HS-27A (cell line): Measurements from ENCODE around the gene TOGARAM2.

Source experiments
- DNase-seq: peaks from one replicate; pipeline ENCODE4 v3.0.0-alpha.2; 2012; ENCODE audit warnings: low read depth, missing footprints

Gene TOGARAM2

DNA sequence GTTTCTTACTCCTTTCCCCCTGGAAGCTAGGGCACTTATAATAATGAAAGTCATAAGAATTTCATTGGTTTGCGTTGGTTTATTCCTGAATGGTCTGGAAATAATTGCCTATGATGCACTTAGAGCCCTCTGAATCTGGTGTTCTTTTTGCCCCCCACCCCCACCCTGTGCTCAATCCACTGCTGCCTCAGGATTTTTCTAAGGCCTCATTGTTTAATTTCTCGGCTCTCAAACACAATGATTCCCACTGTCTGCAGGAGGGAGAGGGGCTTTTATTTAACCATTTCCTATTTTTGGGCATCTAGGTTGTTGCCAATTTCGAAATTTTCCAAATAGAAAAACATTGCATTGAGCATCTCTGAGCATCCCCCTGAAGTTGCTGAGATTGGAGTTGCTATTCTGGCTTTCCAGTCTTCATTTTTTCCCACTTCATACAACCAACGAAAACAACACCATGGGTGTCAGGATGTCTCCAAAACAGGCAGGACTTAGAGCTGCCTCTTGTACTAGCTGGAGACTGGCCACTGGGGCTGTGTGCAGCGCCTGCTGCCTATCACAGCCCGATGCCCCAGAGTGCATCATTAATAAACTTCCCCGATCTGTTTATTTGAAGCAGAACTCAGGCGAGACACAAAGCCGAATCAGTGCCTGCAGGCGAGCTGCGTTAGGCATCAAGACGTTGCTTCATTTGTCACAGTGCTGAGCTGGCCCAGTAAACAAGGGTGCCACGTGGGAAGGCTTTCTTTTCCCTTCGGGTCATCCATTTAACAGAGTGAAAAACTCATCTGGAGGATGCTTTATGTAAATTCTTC, 95.0 kb downstream of the TOGARAM2 start:
- DNase-seq: no peak

DNA sequence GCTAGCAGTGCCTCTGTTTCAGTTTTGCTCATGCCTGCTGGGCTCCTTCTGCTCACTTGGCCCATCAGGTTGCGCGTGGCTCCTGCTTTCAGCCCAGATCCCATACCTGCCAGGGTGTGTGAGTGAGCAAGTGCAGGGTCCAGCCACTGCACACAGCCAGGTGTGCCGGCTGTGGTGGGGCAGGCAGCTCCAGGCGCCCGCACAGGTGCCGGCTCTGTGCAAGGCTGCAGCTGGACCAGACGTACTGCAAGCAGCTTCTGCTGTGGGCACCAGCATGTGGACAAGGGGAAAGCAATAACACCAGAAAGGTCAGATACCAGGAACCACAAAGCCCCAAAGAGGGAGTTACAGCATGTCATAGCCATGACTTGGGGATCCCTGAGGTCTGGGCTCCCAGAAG, 98.8 kb downstream of the TOGARAM2 start:
- no peak for DNase-seq

DNA sequence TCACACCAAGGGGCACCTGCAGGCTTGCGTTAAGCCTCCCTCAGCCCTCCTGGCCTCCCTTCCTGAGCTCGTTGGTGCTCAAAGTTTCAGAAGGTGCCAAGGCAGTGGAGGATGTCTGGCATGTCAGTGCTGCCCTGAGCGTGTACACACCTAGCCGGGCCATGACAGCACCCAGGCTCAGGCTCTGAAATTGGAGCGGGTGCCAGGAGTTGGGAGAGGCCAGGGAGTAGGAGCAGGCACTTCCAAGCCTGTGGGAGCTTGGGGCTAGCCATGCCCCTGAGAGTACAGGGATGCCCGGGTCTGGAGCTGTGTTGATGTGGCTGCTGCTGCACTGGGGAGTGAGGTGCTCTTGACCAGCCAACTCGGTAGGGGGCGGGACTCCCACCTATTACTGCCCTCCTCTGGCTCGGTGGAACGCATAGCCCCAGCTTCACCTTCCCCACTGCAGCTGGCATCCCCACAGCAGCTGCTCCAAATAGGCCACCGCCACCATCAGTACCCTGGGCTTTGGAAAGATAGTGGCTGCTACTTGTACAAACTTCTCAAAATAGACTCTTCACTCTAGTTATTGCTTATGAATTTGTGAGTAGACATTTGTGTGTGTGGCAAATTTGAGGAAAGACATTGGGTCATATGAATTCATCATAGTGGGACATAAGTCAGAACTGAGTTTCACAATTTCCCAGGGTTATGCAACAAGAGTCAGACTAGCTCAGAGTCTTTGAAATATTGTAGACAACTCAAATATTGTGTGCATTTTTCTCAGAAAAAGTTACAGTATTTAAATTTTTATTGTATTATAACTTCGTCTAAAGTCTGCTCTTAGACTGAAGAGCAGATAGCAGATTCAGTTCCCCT, 100.0 kb downstream of the TOGARAM2 start:
- DNase-seq: no peak

DNA sequence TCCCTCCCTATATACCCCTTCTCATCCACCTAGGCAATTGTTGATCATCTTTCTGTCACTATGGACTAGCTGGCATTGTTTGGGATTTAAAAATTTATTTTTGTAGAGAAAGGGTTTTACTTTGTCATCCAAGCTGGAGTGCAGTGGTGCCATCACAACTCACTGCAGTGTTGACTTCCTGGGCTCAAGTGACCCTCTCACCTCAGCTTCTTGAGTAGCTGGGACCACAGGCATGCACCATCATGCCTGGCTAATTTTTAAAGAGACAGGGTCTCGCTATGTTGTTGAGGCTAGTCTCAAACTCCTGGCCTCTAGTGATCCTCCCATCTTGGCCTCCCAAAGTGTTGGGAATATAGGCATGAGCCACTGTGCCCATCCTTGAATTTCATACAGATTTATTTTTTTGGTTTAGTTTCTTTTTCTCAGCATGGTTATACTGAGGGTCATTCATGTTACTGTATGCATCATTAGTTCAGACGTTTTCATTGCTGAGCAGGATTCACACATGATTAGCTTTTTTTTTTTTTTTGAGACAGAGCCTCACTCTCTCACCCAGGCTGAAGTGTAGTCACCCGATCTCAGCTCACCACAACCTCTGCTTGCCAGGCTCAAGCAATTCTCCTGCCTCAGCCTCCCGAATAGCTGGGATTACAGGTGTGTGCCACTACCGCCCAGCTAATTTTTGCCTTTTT, 101.9 kb downstream of the TOGARAM2 start:
- DNase-seq: no peak

DNA sequence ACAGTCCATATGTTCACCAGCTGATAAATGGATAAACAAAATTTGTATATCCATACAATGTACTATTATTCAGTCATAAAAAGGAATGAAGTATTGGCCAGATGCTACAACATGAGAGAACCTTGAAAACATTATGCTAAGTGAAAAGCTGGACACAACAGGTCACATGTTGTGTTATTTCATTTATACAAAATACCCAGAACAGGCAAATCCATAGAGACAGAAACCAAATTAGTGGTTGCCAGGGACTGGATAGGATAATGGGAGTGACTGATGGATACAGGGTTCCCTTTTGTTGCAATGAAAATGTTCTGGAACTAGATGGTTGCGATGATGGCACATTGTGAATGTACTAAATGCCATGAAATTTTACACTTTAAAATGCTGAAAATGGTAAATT, 103.5 kb downstream of the TOGARAM2 start:
- no peak for DNase-seq

DNA sequence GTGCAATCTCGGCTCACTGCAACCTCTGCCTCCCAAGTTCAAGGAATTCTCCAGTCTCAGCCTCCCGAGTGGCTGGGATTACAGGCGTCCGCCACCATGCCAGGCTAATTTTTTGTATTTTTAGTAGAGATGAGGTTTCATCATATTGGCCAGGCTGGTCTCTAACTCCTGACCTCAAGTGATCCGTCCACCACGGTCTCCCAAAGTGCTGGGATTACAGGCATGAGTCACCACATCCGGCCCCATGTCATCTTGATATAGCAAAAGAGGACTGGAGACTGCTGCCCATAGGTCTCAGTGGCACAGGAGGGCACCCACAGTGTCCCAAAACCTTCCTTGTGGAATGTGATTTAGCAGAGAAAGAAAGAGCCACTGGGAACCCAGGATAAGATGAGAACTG, 109.2 kb downstream of the TOGARAM2 start:
- DNase-seq: peak; percentile 23

DNA sequence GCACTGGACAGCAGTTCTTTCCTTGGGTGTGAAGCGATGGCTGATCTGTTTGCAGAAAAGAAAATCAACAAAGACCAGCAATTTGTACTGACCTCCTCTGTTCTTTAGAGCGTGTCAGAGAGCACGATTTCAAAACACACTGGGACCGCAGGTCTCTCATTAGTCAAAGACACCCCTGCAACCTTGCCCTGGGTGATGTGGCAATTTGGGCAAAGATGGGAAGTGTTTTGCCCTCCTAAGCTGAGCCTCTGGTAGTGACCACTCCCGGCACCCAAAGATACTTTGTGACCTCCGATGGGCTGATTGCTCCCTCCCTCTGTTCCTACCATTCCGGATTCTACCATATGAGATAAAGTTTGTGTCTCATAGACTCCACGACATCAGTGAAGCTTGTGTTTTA, 115.9 kb downstream of the TOGARAM2 start:
- DNase-seq: no peak

DNA sequence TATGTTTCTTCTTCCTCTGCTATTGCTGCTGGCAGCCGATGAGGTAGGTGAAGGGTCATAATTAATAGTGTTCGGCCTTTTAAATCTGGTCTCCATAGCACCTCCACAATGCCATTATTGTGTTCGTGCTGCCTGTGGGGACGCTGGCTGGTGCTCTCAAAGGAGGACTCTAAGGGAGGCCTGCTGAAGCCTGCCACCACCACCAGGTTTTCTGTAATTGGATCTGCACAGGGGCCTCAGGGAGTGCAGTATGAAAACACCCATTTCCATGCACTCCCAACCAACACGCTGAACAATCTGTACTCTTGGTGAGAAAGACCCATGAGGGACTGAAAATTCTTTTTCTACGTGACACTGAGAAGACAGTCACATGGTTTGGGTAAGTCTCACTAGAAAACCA, 116.5 kb downstream of the TOGARAM2 start:
- no peak for DNase-seq

DNA sequence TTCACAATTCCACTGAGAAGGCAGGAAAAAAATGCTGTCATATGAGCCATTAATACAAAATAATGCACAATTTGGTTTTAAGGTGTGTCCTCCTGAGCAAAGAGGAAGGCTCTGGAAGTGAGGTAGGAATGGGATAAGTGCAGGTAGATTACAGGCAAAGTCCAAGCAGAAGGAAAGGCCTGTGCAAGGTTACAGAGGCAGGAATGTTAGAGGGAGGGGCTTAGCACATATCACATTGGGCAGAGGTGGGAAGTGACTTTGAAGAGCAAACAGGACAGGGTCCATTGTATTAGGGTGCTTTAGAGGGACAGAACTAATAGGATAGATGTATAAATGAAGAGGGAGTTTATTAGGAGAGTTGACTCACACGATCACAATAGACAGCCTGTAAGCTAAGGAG, 119.5 kb downstream of the TOGARAM2 start:
- no peak for DNase-seq
